GM13976 (cell line): Measurements from ENCODE around the gene TLK2.

Experiments used
- DNase-seq: peaks from one replicate; pipeline ENCODE4 v3.0.0; 2012; ENCODE audit warnings: low spot score
- CTCF ChIP-seq: IDR thresholded peaks from 2 replicates; pipeline ENCODE4 v1.5.1; 2012; ENCODE audit warnings: borderline replicate concordance, mild to moderate bottlenecking; ENCODE audit not compliant: insufficient read depth; ENCODE audit errors: extremely low read depth, missing control alignments, control extremely low read depth
- in situ Hi-C: fragments of 300-500 bp; cut with MboI; formaldehyde crosslinking; loops from one replicate; pipeline ENCODE4 v1.12.0; 2022; ENCODE audit warnings: low sequenced_read_pairs, mixed read lengths, inconsistent platforms; ENCODE audit not compliant: unreplicated experiment

Gene TLK2

GRCh38 chr17:62625184-62625869 lies 146.7 kb downstream of the TLK2 start:
- peak; percentile 19 for DNase-seq
- in situ Hi-C loops: no loop called here
- TF ChIP-seq CTCF: no peak

- in situ Hi-C loops: no loop called here
- DNase-seq: peak; percentile 24
- TF ChIP-seq CTCF: no peak
These were observed 147.2 kb downstream of the TLK2 start for GRCh38 chr17:62625870-62626200.

- no peak for DNase-seq
- TF ChIP-seq CTCF: no peak
- in situ Hi-C loops: no loop called here
These were observed 148.1 kb downstream of the TLK2 start for GRCh38 chr17:62626719-62627218.

- TF ChIP-seq CTCF: no peak
- in situ Hi-C loops: no loop called here
- DNase-seq: peak; percentile 78
These were observed 148.7 kb downstream of the TLK2 start, which contains the start of gene MRC2 for GRCh38 chr17:62627219-62627903. Gene MRC2, plus strand, starts transcription at chr17:62627670. Its CDS starts 133 bp downstream, at chr17:62627803.

GRCh38 chr17:62627904-62628633 lies 149.4 kb downstream of the TLK2 start:
- peak; percentile 55 for DNase-seq
- no peak for TF ChIP-seq CTCF
- in situ Hi-C loops: no loop called here

GRCh38 chr17:62628831-62629555 lies 150.4 kb downstream of the TLK2 start:
- no peak for TF ChIP-seq CTCF
- in situ Hi-C loops: no loop called here
- DNase-seq: peak; percentile 34
